GM12891 (cell line): Measurements from ENCODE around the gene RRBP1.

Experiments
- DNase-seq: peaks from one replicate; pipeline ENCODE4 v3.0.0; 2011; ENCODE audit warnings: low spot score; ENCODE audit not compliant: insufficient read length
- FAIRE-seq: peaks from 2 replicates; lab custom pipeline; 2011; peaks lifted over from hg19 to GRCh38; lab: Jason Lieb, UNC
- PAX5 ChIP-seq: IDR thresholded peaks from 2 replicates; pipeline ENCODE4 v1.6.1; 2011; ENCODE audit warnings: low read length, moderate library complexity, mild to moderate bottlenecking; ENCODE audit not compliant: insufficient read depth, severe bottlenecking
- POLR2A ChIP-seq: IDR thresholded peaks from 2 replicates; pipeline ENCODE4 v1.6.1; 2011; ENCODE audit warnings: low read depth, low read length, control low read depth
- POLR2AphosphoS5 ChIP-seq: IDR thresholded peaks from 2 replicates; pipeline ENCODE4 v1.6.1; 2011; ENCODE audit warnings: low read depth, low read length, control low read depth
- POU2F2 ChIP-seq: IDR thresholded peaks from 2 replicates; pipeline ENCODE4 v1.6.1; 2011; ENCODE audit warnings: low read depth, mild to moderate bottlenecking, control low read depth, low read length, moderate library complexity
- SPI1 ChIP-seq: IDR thresholded peaks from 2 replicates; pipeline ENCODE4 v1.6.1; 2011; ENCODE audit warnings: low read depth, low read length, control low read depth
- TAF1 ChIP-seq: IDR thresholded peaks from 2 replicates; pipeline ENCODE4 v1.6.1; 2011; ENCODE audit warnings: low read depth, low read length, control low read depth

Gene RRBP1

GRCh38 chr20:17601957-17602356 lies 80.1 kb downstream of the RRBP1 start:
- FAIRE-seq (peak; percentile 52), DNase-seq (no peak)
- TF ChIP-seq POLR2AphosphoS5 (no peak), POLR2A (no peak), PAX5 (no peak)

- DNase-seq (no peak), FAIRE-seq (no peak)
- TF ChIP-seq PAX5 (no peak), SPI1 (no peak)
These were observed 84.0 kb downstream of the RRBP1 start for GRCh38 chr20:17598013-17598550.

GRCh38 chr20:17595856-17596255 lies 86.2 kb downstream of the RRBP1 start:
- TF ChIP-seq SPI1 (no peak), TAF1 (no peak), POU2F2 (no peak), POLR2A (no peak), POLR2AphosphoS5 (no peak), PAX5 (no peak)
- FAIRE-seq (no peak), DNase-seq (no peak)

GRCh38 chr20:17594443-17594842 lies 87.6 kb downstream of the RRBP1 start:
- no peak for TF ChIP-seq POLR2AphosphoS5
- no peak for TF ChIP-seq SPI1
- TF ChIP-seq POLR2A: no peak
- no peak for TF ChIP-seq TAF1
- no peak for TF ChIP-seq POU2F2
- no peak for TF ChIP-seq PAX5
- DNase-seq (no peak), FAIRE-seq (no peak)

GRCh38 chr20:17593902-17594301 lies 88.1 kb downstream of the RRBP1 start:
- FAIRE-seq (no peak), DNase-seq (no peak)
- TF ChIP-seq TAF1: no peak
- TF ChIP-seq POLR2AphosphoS5: no peak
- no peak for TF ChIP-seq POLR2A
- TF ChIP-seq POU2F2: no peak
- TF ChIP-seq PAX5: no peak
- TF ChIP-seq SPI1: no peak

GRCh38 chr20:17590245-17590644 lies 91.8 kb downstream of the RRBP1 start:
- FAIRE-seq (peak; percentile 26), DNase-seq (no peak)
- TF ChIP-seq POU2F2: no peak
- no peak for TF ChIP-seq POLR2A
- no peak for TF ChIP-seq PAX5
- TF ChIP-seq SPI1: no peak
- no peak for TF ChIP-seq POLR2AphosphoS5
- TF ChIP-seq TAF1: no peak

GRCh38 chr20:17589161-17589834 lies 92.7 kb downstream of the RRBP1 start:
- DNase-seq (no peak), FAIRE-seq (peak; percentile 33)
- no peak for TF ChIP-seq POLR2AphosphoS5
- TF ChIP-seq SPI1: no peak
- TF ChIP-seq POU2F2: no peak
- no peak for TF ChIP-seq POLR2A
- TF ChIP-seq PAX5: no peak
- no peak for TF ChIP-seq TAF1

- DNase-seq: no peak
- no peak for FAIRE-seq
- TF ChIP-seq PAX5 (no peak), TAF1 (no peak), POU2F2 (no peak), POLR2A (no peak), POLR2AphosphoS5 (no peak), SPI1 (no peak)
These were observed 94.2 kb downstream of the RRBP1 start for GRCh38 chr20:17587824-17588223.

GRCh38 chr20:17587148-17587547 lies 94.9 kb downstream of the RRBP1 start:
- no peak for FAIRE-seq
- TF ChIP-seq TAF1 (no peak), PAX5 (no peak), POLR2AphosphoS5 (no peak), SPI1 (no peak), POLR2A (no peak), POU2F2 (no peak)
- DNase-seq: no peak

- no peak for FAIRE-seq
- DNase-seq: no peak
- TF ChIP-seq SPI1 (no peak), POU2F2 (no peak), POLR2AphosphoS5 (no peak), TAF1 (no peak), POLR2A (no peak), PAX5 (no peak)
These were observed 95.8 kb downstream of the RRBP1 start for GRCh38 chr20:17586250-17586649.
